MM.1S (cell line): ENCODE results near the gene FAM200C.

Experiments
- DNase-seq: peaks from one replicate; pipeline ENCODE4 v3.0.0-alpha.2; 2015
- H2AFZ ChIP-seq: fragments of 300-600 bp; sonication (generic); 2 replicates; pipeline ENCODE4 v1.6.0; 2016; ENCODE audit warnings: antibody characterized with exemption, low read length
- H3F3A ChIP-seq: fragments of 300-600 bp; sonication (generic); 2 replicates; pipeline ENCODE4 v1.6.1; 2016; ENCODE audit warnings: mild to moderate bottlenecking, antibody characterized with exemption, low read length, moderate library complexity, mixed read lengths; ENCODE audit not compliant: insufficient read depth
- H3K27ac ChIP-seq: fragments of 300-600 bp; sonication (generic); 2 replicates; pipeline ENCODE4 v1.5.1; 2016; ENCODE audit warnings: mild to moderate bottlenecking, low read length
- H3K27me3 ChIP-seq: fragments of 300-600 bp; sonication (generic); replicated peaks from 2 replicates; pipeline ENCODE4 v1.6.0; 2016; ENCODE audit warnings: low read length; ENCODE audit not compliant: insufficient read depth
- H3K36me3 ChIP-seq: fragments of 300-600 bp; sonication (generic); replicated peaks from 2 replicates; pipeline ENCODE4 v1.6.1; 2016; ENCODE audit warnings: mild to moderate bottlenecking, low read length, mixed read lengths; ENCODE audit not compliant: insufficient read depth
- H3K4me1 ChIP-seq: fragments of 300-600 bp; sonication (generic); 2 replicates; pipeline ENCODE4 v1.6.1; 2016; ENCODE audit warnings: low read length, mixed read lengths
- H3K4me2 ChIP-seq: fragments of 300-600 bp; sonication (generic); 2 replicates; pipeline ENCODE4 v1.6.0; 2016; ENCODE audit warnings: low read depth, low read length
- H3K4me3 ChIP-seq: fragments of 300-600 bp; sonication (generic); 2 replicates; pipeline ENCODE4 v1.5.1; 2016; ENCODE audit warnings: low read length, mixed read lengths
- H3K79me2 ChIP-seq: fragments of 300-600 bp; sonication (generic); 2 replicates; pipeline ENCODE4 v1.6.1; 2016; ENCODE audit warnings: mixed run types, low read length, mixed read lengths
- H3K9ac ChIP-seq: fragments of 300-600 bp; sonication (generic); 2 replicates; pipeline ENCODE4 v1.6.1; 2016; ENCODE audit warnings: low read length, mixed read lengths
- H3K9me2 ChIP-seq: fragments of 300-600 bp; sonication (generic); replicated peaks from 2 replicates; pipeline ENCODE4 v1.6.1; 2016; ENCODE audit warnings: mild to moderate bottlenecking, low read length, mixed read lengths; ENCODE audit not compliant: insufficient read depth
- H3K9me3 ChIP-seq: fragments of 300-600 bp; sonication (generic); replicated peaks from 2 replicates; pipeline ENCODE4 v1.6.1; 2016; ENCODE audit warnings: mild to moderate bottlenecking, low read length, mixed read lengths; ENCODE audit not compliant: insufficient read depth
- H4K20me1 ChIP-seq: fragments of 300-600 bp; sonication (generic); 2 replicates; pipeline ENCODE4 v1.6.1; 2016; ENCODE audit warnings: mild to moderate bottlenecking, low read length, moderate library complexity, mixed read lengths; ENCODE audit not compliant: insufficient read depth
- EZH2 ChIP-seq: fragments of 300-600 bp; sonication (generic); optimal IDR thresholded peaks from 2 replicates; pipeline ENCODE3; 2017; ENCODE audit warnings: low read depth, mild to moderate bottlenecking, antibody characterized with exemption, low read length, mixed read lengths
- EZH2phosphoT487 ChIP-seq: fragments of 300-600 bp; sonication (generic); IDR thresholded peaks from 2 replicates; pipeline ENCODE4 v1.6.1; 2018; ENCODE audit warnings: antibody characterized with exemption, low read length
- TF ChIP-seq, protein P1 (sequence below): fragments of 300-600 bp; sonication (generic); IDR thresholded peaks from 2 replicates; pipeline ENCODE4 v1.5.1; 2016; ENCODE audit warnings: antibody characterized with exemption, low read length, mixed read lengths

FAM200C gene

DNA sequence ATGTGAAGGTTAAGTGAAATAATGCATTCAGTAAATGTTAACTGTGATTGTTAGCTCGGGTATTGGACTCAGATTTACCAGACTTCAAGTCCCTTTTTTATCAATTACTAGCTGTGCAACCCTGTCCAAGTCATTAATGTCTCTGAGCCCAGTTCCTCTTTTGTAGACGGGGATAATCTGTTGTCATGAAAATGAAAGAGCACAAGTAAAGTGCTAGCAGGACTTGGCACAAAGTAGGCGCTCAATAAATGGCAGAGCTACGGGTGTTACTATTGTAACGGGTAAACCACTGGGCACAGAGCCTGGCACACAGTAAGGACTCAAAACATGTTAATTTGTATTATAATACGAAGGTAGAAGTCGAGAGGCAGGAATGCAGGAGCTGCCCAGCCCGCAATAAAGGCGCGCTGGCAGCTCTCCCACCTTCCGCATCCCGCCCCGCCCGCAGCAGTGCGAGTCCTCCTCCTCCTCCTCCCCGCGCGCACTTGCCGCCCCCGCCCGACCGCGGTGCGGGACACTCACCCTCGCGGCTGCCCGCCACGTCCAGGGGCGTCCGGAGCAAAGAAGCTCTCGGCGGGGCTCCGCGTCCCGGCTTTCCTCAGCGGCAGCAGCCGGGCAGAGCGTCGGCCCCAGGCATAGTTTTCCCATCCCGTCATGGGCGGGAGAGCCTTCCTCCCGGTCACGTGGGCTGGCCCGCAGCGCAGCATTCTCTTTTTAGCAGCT, 29.7 kb downstream of the FAM200C start, which contains the start of gene C1QTNF2:
TSS of gene C1QTNF2 (minus strand) at position 637 of the 723 bp plus-strand sequence. CDS start 15,615 bp downstream, outside the sequence.
- Histone ChIP-seq H3K27me3 (no peaks in the 10 kb centered on the region), H3K4me3 (peak within 1 kb of the TSS; percentile 51), H3K79me2 (no peaks in the 10 kb centered on the region), H3K27ac (no peak within 1 kb of the TSS), H3K9me3 (no peaks in the 10 kb centered on the region), H3K4me1 (no peaks in the 10 kb centered on the region), H3F3A (no peaks in the 10 kb centered on the region), H4K20me1 (no peaks in the 10 kb centered on the region), H3K9me2 (no peaks in the 10 kb centered on the region), H3K9ac (no peak within 1 kb of the TSS), H3K4me2 (peak within 1 kb of the TSS; percentile 49), H3K36me3 (no peaks in the 10 kb centered on the region), H2AFZ (peak within 1 kb of the TSS; percentile 70)
- DNase-seq = no peak
- TF ChIP-seq, protein P1, sequence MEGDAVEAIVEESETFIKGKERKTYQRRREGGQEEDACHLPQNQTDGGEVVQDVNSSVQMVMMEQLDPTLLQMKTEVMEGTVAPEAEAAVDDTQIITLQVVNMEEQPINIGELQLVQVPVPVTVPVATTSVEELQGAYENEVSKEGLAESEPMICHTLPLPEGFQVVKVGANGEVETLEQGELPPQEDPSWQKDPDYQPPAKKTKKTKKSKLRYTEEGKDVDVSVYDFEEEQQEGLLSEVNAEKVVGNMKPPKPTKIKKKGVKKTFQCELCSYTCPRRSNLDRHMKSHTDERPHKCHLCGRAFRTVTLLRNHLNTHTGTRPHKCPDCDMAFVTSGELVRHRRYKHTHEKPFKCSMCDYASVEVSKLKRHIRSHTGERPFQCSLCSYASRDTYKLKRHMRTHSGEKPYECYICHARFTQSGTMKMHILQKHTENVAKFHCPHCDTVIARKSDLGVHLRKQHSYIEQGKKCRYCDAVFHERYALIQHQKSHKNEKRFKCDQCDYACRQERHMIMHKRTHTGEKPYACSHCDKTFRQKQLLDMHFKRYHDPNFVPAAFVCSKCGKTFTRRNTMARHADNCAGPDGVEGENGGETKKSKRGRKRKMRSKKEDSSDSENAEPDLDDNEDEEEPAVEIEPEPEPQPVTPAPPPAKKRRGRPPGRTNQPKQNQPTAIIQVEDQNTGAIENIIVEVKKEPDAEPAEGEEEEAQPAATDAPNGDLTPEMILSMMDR = no peak

DNA sequence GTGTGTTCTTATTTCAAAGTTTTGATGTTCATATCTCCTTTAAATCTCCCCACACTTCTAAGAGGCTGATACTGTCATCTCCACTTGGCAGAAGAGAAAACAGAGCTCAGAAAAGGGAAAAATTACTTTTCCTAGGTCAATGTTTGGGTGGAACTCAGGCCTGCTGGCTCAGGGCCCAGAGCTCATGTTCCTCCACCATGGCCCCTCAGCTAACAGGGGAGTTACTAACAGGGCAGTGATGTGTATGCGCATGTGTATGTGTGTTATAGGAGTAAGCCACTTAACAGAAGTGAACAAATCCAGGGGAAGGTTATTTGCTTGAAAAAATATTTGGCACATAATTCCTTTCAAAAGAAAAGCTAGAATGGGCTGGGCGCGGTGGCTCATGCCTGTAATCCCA, 32.0 kb downstream of the FAM200C start:
- Histone ChIP-seq H4K20me1 (no peaks in the 10 kb centered on the region), H3F3A (no peaks in the 10 kb centered on the region), H3K27ac (no peak overlapping the region), H2AFZ (no peak overlapping the region), H3K36me3 (no peaks in the 10 kb centered on the region), H3K9ac (no peak overlapping the region), H3K27me3 (no peaks in the 10 kb centered on the region), H3K9me3 (no peaks in the 10 kb centered on the region), H3K79me2 (no peaks in the 10 kb centered on the region), H3K4me1 (no peaks in the 10 kb centered on the region), H3K4me2 (no peak overlapping the region), H3K4me3 (no peak overlapping the region), H3K9me2 (no peaks in the 10 kb centered on the region)
- TF ChIP-seq EZH2 (no peak), EZH2phosphoT487 (no peak)
- TF ChIP-seq, protein P1 = no peak
- DNase-seq = no peak

DNA sequence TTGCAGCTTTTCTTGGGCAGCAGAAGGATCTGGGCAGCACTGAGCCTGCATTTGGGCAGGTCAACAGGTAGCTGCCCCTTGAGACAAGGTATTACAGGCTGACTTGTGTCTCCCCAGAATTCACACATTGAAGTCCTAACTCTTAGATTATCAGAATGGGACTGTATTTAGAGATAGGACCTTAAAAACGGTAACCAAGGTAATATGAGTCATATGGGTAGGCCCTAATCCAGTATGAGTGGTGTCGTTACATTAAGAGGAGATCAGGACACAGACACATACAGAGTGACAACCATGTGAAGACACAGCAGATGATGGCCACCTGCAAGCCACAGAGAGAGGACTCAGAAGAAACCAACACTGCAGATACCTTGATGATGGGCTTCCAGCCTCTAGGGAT, 32.6 kb downstream of the FAM200C start:
- no peaks in the 10 kb centered on the region for H3K4me1 ChIP-seq
- no peaks in the 10 kb centered on the region for H3K9me2 ChIP-seq
- no peak overlapping the region for H3K4me3 ChIP-seq
- no peaks in the 10 kb centered on the region for H4K20me1 ChIP-seq
- H3K9ac ChIP-seq = no peak overlapping the region
- H3K36me3 ChIP-seq = no peaks in the 10 kb centered on the region
- H2AFZ ChIP-seq = no peak overlapping the region
- no peaks in the 10 kb centered on the region for H3K27me3 ChIP-seq
- H3K4me2 ChIP-seq = no peak overlapping the region
- H3K9me3 ChIP-seq = no peaks in the 10 kb centered on the region
- TF ChIP-seq EZH2 (no peak), EZH2phosphoT487 (no peak)
- TF ChIP-seq, protein P1 = no peak
- no peak for DNase-seq
- no peak overlapping the region for H3K27ac ChIP-seq
- H3F3A ChIP-seq = no peaks in the 10 kb centered on the region
- no peaks in the 10 kb centered on the region for H3K79me2 ChIP-seq
